ENCODE results near the gene LOXL3.

- TF ChIP-seq CTCF (conservative IDR thresholded peaks at IDR 0.05; ENCODE audit: low read length) (no peak), EZH2phosphoT487 (IDR thresholded peaks at IDR 0.05; ENCODE audit: borderline replicate concordance, low read depth, low read length) (no peak)
These were observed 52.2 kb downstream of the LOXL3 start for GRCh38 chr2:74501335-74502071.
